IPS DF 6.9 (cell line): ENCODE results near the gene CDYL.

Experiments
- DNase-seq: peaks from one replicate; pipeline ENCODE4 v3.0.0-alpha.2; 2013; ENCODE audit warnings: low read depth, low spot score
- H3K27ac ChIP-seq: one replicate; pipeline ENCODE4 v1.5.1; 2013; ENCODE audit warnings: low read length, control low read depth
- H3K27me3 ChIP-seq: 2 replicates; pipeline ENCODE4 v1.6.1; 2013; ENCODE audit warnings: mild to moderate bottlenecking, low read length; ENCODE audit not compliant: control insufficient read depth, insufficient read depth
- H3K36me3 ChIP-seq: 2 replicates; pipeline ENCODE4 v1.6.1; 2013; ENCODE audit warnings: low read length; ENCODE audit not compliant: control insufficient read depth, insufficient read depth
- H3K4me1 ChIP-seq: 2 replicates; pipeline ENCODE4 v1.6.1; 2013; ENCODE audit warnings: low read length; ENCODE audit not compliant: control insufficient read depth, insufficient read depth
- H3K4me3 ChIP-seq: 2 replicates; pipeline ENCODE4 v1.5.1; 2013; ENCODE audit warnings: mild to moderate bottlenecking, low read length
- H3K9me3 ChIP-seq: 2 replicates; pipeline ENCODE4 v1.6.1; 2013; ENCODE audit warnings: low read length, inconsistent platforms; ENCODE audit not compliant: control insufficient read depth, insufficient read depth
- WGBS: extraction: QIAGEN DNeasy Blood & Tissue Kit; methylation state at CpG from one replicate; pipeline ENCODE4 v1.1.7; 2013; ENCODE audit warnings: mixed read lengths, missing lambda C conversion rate; ENCODE audit not compliant: insufficient read length, insufficient coverage; 5-methylcytosine and 5-hydroxymethylcytosine counted together

Gene CDYL

DNA sequence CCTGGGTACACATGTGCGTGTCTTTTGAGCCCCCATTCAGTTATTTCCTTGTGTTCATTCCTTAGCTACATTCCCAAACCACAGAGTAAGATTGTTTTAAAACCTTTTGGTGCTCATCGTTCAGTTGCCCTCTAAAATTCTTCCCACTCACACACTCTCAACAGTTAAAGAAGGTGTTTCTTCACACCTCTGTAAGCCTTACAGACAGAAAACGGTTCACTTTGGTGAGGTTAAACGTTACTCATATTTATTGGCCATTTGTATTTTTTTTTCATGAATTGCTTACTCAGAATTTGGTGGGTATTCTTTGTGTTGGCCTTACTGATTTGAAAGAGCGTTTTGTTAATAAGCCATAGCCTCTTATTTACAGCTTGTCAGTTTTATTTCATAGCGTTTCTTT lies 97.7 kb downstream of the CDYL start:
- Histone ChIP-seq H3K27me3 (no peaks in the 10 kb centered on the region), H3K4me1 (no peaks in the 10 kb centered on the region; the same call in 1 of the 2 replicates), H3K4me3 (no peak overlapping the region), H3K27ac (no peak overlapping the region), H3K9me3 (no peaks in the 10 kb centered on the region), H3K36me3 (no peaks in the 10 kb centered on the region)
- DNase-seq, result no peak
- WGBS, result no CpG with 5 or more reads among the region's 6 CpGs

DNA sequence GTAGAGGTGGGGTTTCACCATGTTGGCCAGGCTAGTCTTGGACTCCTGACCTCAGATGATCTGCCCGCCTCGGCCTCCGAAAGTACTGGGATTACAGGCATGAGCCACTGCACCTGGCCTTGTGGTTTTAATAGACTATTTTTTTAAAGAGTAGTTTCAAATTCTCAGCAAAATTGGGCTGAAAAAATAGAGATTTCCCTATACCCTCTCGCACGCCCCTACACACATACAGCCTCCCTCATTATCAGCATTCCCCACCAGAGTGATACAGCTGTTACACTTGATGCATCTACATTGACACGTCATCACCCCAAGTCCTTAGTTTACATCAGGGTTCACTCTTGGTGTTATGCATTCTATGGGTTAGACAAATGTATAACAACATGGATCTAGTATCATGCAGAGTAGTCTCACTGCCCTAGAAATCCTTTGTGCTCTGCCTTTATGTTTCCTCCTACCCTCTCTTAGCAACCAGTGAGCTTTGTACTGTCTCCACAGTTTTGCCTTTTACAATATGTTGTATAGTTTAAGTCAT lies 103.6 kb downstream of the CDYL start:
- Histone ChIP-seq H3K9me3 (no peaks in the 10 kb centered on the region), H3K27ac (no peak overlapping the region), H3K36me3 (no peaks in the 10 kb centered on the region), H3K4me1 (peaks cover 8% of the 10 kb centered on the region; the same call in 1 of the 2 replicates), H3K27me3 (no peaks in the 10 kb centered on the region), H3K4me3 (no peak overlapping the region)
- DNase-seq, result no peak
- no CpG with 5 or more reads among the region's 6 CpGs for WGBS

DNA sequence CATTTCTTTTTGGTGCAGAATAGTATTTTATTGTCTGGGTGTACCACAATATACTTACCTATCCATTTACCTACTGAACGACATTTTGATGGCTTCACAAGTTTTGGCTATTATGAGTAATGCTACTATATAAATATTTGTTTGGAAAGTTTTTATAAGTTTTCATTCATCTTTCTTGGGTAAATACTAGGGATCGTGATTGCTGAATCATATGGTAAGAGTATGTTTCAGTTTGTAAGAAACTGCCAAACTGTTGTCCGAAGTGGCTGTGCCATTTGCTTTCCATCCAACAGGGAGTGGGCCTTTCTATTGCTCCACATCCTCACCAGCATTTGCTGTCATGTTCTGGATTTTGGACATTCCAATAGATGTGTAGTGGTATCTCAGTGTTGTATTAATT lies 104.2 kb downstream of the CDYL start:
- no peaks in the 10 kb centered on the region for H3K27me3 ChIP-seq

DNA sequence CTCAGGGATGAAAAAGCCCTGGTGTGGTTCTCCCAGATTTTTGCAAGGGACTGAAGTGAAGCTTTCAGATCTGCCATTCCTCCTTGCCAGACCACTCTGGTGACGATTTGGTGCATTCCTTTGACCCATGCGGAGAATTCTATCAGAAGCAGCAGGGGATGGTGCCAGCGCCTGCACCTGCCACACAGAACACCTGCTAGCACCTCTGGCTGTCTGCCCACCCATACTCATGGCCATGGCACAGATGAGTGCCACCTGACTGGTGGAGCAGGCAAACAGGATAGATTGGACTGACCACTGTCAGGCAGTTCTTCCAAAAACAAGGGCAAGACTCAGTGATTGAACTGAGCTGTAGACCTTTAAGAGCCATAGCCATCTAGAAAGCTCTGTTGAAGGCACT lies 107.1 kb downstream of the CDYL start:
- no peaks in the 10 kb centered on the region for H3K36me3 ChIP-seq
- no CpG with 5 or more reads among the region's 3 CpGs for whole genome bisulfite sequencing
- peaks cover 8% of the 10 kb centered on the region; the same call in 1 of the 2 replicates for H3K4me1 ChIP-seq
- no peaks in the 10 kb centered on the region for H3K27me3 ChIP-seq
- no peak overlapping the region for H3K27ac ChIP-seq
- H3K4me3 ChIP-seq, result no peak overlapping the region
- DNase-seq, result no peak
- H3K9me3 ChIP-seq, result no peaks in the 10 kb centered on the region

More for the DNA sequence above, 104.2 kb downstream of the CDYL start:
- WGBS, result no CpG with 5 or more reads among the region's 3 CpGs
- Histone ChIP-seq H3K4me3 (no peak overlapping the region), H3K36me3 (no peaks in the 10 kb centered on the region), H3K9me3 (no peaks in the 10 kb centered on the region), H3K27ac (no peak overlapping the region), H3K4me1 (peaks cover 8% of the 10 kb centered on the region; the same call in 1 of the 2 replicates)
- no peak for DNase-seq

DNA sequence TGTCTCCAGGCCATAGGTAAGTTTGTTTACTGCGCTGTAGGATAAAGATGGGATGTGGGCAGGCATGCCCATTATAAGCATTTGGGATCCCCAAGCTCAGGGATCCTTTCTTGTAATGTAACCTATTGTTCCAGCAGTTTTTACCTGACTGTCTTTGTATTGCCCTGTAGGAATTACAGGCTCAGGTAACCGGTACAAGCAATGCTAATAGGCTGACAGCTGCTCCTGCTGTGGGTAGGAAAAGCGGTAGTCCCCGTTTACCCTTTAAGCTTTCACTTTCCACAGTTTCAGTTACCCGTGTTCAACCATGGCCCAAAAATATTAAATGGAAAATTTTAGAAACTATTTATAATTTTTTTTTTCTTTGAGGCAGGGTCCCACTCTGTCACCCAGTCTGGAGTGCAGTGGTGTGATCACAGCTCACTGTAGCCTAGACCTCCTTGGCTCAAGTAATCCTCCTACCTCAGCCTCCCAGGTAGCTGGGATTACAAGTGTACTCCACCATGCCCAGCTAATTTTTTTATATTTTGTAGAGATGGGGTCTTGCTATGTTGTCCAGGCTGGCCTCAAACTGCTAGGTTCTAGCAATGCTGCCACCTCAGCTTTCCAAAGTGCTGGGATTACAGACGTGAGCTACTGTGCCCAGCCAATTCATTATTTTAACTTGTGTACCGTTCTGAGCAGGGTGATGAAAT lies 108.6 kb downstream of the CDYL start:
- no CpG with 5 or more reads among the region's 7 CpGs for WGBS
- peaks cover 10% of the 10 kb centered on the region for H3K4me1 ChIP-seq
- H3K27ac ChIP-seq, result no peak overlapping the region
- H3K4me3 ChIP-seq, result no peak overlapping the region
- no peak for DNase-seq
- no peaks in the 10 kb centered on the region for H3K36me3 ChIP-seq
- H3K27me3 ChIP-seq, result no peaks in the 10 kb centered on the region
- no peaks in the 10 kb centered on the region for H3K9me3 ChIP-seq

DNA sequence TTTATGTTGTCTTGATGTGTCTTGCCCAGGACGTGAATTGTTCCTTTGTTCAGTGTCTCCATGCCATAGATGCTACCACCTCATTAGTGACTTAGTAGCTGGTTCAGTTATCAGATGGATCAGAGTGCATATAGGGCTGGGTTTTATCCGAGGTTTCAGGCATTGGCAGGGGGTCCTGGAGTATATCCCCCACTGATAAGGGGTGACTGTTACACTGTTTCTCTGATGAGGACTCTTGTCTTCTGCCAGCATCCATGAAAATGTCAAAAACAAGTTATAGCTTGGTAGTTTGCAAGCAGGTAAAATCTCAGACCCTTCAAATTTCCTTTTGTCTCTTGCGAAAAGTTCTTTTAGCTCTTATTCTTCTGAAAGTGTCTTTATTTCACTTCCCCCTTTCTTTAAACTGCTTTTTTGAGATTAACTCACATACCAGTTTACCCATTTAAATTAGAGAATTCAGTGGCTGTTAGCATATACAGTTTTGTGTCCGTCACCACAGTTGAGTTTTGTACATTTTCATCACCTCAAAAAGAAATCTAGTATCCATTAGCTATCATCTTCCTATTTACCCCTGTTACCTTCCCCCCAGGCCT lies 109.2 kb downstream of the CDYL start:
- Histone ChIP-seq H3K4me1 (peaks cover 9% of the 10 kb centered on the region), H3K9me3 (no peaks in the 10 kb centered on the region), H3K36me3 (no peaks in the 10 kb centered on the region), H3K27me3 (no peaks in the 10 kb centered on the region), H3K27ac (no peak overlapping the region), H3K4me3 (no peak overlapping the region)
- no peak for DNase-seq
- WGBS, result no CpG with 5 or more reads among the region's 4 CpGs

DNA sequence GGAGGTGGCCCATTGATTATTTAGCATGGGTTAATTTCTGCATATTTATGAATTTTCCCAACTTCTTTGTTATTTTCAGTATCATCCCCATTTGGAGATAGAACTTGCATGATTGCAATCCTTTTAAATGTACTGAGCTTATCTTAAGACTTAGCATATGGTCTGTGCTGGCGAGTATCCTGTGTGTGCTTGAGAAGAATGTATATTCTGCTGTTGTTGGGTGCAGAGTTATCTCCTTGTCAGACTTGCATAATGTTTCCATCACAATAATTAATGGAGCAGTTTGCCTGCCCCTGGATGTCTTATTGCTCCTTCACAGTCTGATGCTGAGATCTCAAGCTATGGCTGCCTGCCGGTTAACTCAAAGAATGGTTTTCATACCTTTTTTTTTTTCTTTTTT lies 112.6 kb downstream of the CDYL start:
- H3K36me3 ChIP-seq, result peaks cover 12% of the 10 kb centered on the region
- no peak overlapping the region for H3K27ac ChIP-seq
- no peaks in the 10 kb centered on the region for H3K27me3 ChIP-seq
- WGBS, result no CpG with 5 or more reads among the region's 2 CpGs
- H3K4me1 ChIP-seq, result peaks cover 3% of the 10 kb centered on the region
- no peak overlapping the region for H3K4me3 ChIP-seq
- no peaks in the 10 kb centered on the region for H3K9me3 ChIP-seq
- no peak for DNase-seq

DNA sequence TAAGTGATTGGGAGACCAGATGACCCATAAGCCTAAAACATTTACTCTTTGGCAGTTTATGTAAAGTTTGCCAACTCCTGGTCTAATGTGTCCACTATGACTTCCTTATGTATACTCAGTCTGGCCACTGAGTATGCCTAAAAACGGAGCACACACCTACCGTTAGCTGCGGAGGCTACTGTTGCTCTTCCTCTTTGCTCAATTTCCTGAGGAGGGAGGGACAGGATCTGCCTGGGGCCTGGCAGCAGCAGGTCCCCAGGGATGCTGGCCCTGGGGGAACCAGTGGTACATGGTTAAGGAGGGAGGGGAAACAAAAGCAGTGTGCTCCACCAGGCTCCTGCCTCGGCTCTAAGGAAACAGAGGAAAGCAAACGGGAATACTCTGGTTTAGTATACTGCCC lies 113.5 kb downstream of the CDYL start:
- no peaks in the 10 kb centered on the region for H3K9me3 ChIP-seq
- H3K4me1 ChIP-seq, result peaks cover 3% of the 10 kb centered on the region
- H3K27ac ChIP-seq, result no peak overlapping the region
- no peaks in the 10 kb centered on the region for H3K27me3 ChIP-seq
- H3K4me3 ChIP-seq, result no peak overlapping the region
- peaks cover 12% of the 10 kb centered on the region for H3K36me3 ChIP-seq
- WGBS, result no CpG with 5 or more reads among the region's 5 CpGs
- no peak for DNase-seq

DNA sequence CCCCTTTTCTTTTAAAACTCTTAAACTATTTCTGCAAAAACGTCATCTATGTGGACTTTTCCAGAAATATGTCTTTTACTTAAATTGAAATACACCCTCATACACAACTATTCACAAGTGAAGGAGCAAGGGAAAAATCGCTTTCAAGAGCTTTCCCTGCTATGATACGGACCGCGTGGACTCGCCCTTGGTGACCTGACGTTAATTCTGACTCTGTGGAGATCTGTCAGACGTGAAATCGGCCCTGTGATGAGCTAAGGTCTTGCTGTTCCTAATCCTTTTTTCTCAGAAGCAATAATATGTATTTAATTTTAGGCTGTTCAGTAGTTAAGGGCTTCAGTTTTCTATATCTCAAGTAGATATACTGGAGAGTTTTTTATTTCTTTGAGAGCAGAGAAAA lies 114.0 kb downstream of the CDYL start:
- H3K4me1 ChIP-seq, result peaks cover 3% of the 10 kb centered on the region
- no peak overlapping the region for H3K27ac ChIP-seq
- peaks cover 12% of the 10 kb centered on the region for H3K36me3 ChIP-seq
- WGBS, result no CpG with 5 or more reads among the region's 9 CpGs
- no peak overlapping the region for H3K4me3 ChIP-seq
- no peaks in the 10 kb centered on the region for H3K9me3 ChIP-seq
- no peaks in the 10 kb centered on the region for H3K27me3 ChIP-seq
- DNase-seq, result no peak

DNA sequence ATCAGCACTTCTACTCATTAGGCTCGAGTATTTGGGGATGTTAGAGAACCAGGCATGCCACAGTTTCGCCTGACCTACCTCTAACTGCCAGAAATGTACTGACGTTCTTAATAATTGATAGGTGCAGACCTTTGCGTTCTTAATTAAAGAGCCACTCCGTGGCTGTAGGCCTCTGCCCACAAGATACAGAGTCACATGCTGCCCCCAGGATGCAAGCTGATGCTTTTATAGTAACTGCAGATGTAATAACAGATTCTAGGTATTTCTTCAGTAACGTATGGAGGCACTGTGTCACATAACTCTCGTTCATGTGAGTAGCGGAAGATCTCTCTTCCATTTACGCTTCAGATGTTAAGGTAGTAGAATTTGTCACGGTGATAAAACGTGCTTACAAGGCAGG lies 114.4 kb downstream of the CDYL start:
- no peak for DNase-seq
- no peak overlapping the region for H3K4me3 ChIP-seq
- no peak overlapping the region for H3K27ac ChIP-seq
- no peaks in the 10 kb centered on the region for H3K9me3 ChIP-seq
- no peaks in the 10 kb centered on the region for H3K27me3 ChIP-seq
- no CpG with 5 or more reads among the region's 11 CpGs for WGBS
- H3K36me3 ChIP-seq, result peaks cover 12% of the 10 kb centered on the region
- peaks cover 3% of the 10 kb centered on the region for H3K4me1 ChIP-seq
